ENCODE measurements around the gene CAMTA1.

Gene CAMTA1

DNA sequence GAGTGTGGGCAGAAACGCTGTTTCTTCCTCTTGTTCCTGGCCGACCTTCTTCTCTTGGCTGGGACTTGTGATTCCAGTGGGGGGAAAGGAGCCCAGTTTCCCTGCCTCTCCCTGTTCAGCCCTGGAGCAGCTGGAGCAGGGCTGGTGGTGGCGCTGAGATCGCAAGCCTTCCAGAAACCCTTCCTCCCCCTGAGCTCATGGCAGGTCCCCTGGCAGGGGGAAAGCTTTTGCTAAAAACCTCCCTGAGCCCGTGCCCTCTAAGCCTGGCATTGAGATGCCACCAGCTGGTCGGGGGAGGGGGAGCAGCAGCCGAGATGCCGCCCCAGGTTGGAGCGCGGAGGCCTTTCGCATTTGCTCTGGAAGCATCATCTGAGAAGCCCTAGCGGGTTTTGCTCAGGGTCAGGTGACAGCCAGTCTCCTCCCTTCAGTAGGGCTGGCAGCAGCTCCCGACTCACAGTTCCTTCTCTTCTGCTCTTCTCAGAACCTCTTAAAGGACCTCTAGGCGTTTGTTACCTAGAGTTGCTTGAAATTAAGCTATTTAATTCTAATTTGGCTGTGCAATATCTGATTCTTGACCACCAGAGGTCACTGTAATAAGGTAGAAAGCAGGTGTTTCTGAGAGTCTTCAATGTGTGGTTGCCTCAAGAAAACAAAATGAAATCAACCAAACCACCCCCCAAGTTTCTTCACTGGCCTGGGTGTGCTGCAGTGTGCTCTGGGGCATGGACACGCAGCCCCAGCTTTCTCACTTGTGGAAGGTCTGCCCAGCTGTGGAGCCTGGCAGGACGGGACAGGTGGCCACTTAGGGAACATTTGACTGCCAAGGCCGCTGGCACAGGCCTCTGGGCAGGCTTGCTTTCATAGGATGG, 257.3 kb downstream of the CAMTA1 start:
- no peaks in the 10 kb centered on the region for H3K27me3 ChIP-seq (ENCODE audit: low read depth, low read length)
- H3K36me3 ChIP-seq (ENCODE audit: control insufficient read depth in 1 of 2, insufficient read depth in 2 of 2, low read length in 2 of 2): no peaks in the 10 kb centered on the region
- no peak overlapping the region for H3K27ac ChIP-seq (ENCODE audit: low read length)
- H3K9me3 ChIP-seq (ENCODE audit: control insufficient read depth in 1 of 2, low read length in 2 of 2): peaks cover 0 to 2% of the 10 kb centered on the region in 2 donors
- no peaks in the 10 kb centered on the region for H3K4me1 ChIP-seq (ENCODE audit: control insufficient read depth in 1 of 2, insufficient read depth in 2 of 2, low read length in 2 of 2)
- no peak overlapping the region for H3K4me3 ChIP-seq (ENCODE audit: low read depth in 1 of 2, low read length in 2 of 2)

DNA sequence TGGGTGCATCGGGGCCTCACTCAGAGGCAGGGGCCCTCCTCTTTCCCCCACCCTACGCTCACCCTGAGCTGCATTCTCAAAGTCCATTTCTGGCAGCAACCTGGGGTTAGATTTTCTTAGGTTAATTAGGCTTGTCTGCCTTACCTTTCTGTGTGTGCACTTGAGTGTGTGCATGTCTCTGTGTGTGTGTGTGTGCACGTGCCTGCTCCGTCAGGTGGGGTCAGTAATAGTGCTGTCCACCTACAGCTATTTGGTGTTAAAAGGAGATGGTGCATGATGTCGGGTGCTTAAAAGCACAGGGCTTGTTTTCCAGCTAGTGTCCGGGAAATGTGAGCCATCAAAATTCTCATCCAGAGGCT, 257.9 kb downstream of the CAMTA1 start:
- H3K4me3 ChIP-seq (ENCODE audit: low read depth in 1 of 2, low read length in 2 of 2): no peak overlapping the region
- H3K4me1 ChIP-seq (ENCODE audit: control insufficient read depth in 1 of 2, insufficient read depth in 2 of 2, low read length in 2 of 2): no peaks in the 10 kb centered on the region
- no peaks in the 10 kb centered on the region for H3K27me3 ChIP-seq (ENCODE audit: low read depth, low read length)
- H3K27ac ChIP-seq (ENCODE audit: low read length): no peak overlapping the region
- H3K36me3 ChIP-seq (ENCODE audit: control insufficient read depth in 1 of 2, insufficient read depth in 2 of 2, low read length in 2 of 2): no peaks in the 10 kb centered on the region
- peaks cover 0 to 2% of the 10 kb centered on the region in 2 donors for H3K9me3 ChIP-seq (ENCODE audit: control insufficient read depth in 1 of 2, low read length in 2 of 2)

DNA sequence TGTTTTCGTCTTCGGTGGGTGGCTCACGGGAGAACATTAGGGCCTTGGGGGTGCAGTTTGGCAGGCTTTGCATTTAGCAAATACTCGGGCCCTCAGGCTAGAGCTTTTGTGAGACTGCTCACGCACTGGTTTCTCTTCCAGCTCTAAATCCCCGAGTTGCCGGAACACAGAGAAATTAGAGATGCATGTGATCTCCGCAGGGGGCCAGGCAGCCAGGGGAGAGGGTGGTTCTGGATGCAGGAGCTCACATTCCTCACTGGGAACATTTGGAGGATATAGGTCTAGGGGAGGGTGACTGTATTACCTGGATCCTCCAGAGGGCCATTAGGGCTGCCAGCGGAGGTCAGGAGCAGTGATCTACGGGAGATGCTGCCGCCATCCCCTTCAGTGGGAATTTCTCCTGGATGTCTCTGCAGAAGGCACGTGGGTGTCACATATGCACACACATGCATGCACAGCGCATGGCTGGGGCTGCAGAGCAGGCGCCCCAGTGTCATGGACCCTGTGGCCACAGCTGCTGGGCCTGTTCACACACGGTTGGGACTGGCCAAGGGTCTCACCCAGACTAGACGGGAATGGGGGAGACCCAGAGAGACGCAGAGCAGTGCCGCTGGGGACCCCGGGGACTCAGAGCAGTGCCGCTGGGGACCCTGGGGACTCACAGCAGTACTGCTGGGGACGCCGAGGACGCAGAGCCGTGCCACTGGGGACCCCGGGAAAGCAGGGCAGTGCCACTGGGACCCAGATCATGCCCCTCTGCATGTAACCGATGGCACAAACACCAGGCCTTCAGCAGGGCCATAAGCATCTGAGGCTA, 258.7 kb downstream of the CAMTA1 start:
- no peak overlapping the region for H3K4me3 ChIP-seq (ENCODE audit: low read depth in 1 of 2, low read length in 2 of 2)
- no peak overlapping the region for H3K27ac ChIP-seq (ENCODE audit: low read length)
- no peaks in the 10 kb centered on the region for H3K36me3 ChIP-seq (ENCODE audit: control insufficient read depth in 1 of 2, insufficient read depth in 2 of 2, low read length in 2 of 2)
- H3K9me3 ChIP-seq (ENCODE audit: control insufficient read depth in 1 of 2, low read length in 2 of 2): peaks cover 0 to 2% of the 10 kb centered on the region in 2 donors
- no peaks in the 10 kb centered on the region for H3K27me3 ChIP-seq (ENCODE audit: low read depth, low read length)
- no peaks in the 10 kb centered on the region for H3K4me1 ChIP-seq (ENCODE audit: control insufficient read depth in 1 of 2, insufficient read depth in 2 of 2, low read length in 2 of 2)

DNA sequence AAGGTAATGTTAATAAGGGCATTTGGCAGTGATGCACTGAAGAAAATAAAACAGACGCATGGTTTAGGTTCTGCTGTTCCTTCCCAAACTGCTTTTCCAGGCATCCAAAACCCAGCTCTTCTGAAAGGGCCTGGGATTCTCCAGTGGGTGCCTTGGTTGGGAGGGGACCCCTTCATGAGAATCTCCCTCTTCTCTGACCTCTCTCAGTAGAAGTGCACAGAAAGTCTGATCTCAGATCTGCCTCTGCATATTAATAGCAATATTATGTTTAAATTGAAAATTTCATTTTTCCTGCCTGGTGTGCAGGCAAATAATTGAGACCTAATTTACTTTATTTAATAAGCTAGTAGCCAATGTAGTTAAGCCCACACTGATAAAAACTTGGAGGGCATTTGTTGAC, 260.6 kb downstream of the CAMTA1 start:
- no peak overlapping the region for H3K4me3 ChIP-seq (ENCODE audit: low read depth in 1 of 2, low read length in 2 of 2)
- peaks cover 0 to 2% of the 10 kb centered on the region in 2 donors for H3K9me3 ChIP-seq (ENCODE audit: control insufficient read depth in 1 of 2, low read length in 2 of 2)
- H3K27ac ChIP-seq (ENCODE audit: low read length): no peak overlapping the region
- no peaks in the 10 kb centered on the region for H3K4me1 ChIP-seq (ENCODE audit: control insufficient read depth in 1 of 2, insufficient read depth in 2 of 2, low read length in 2 of 2)
- H3K27me3 ChIP-seq (ENCODE audit: low read depth, low read length): no peaks in the 10 kb centered on the region
- H3K36me3 ChIP-seq (ENCODE audit: control insufficient read depth in 1 of 2, insufficient read depth in 2 of 2, low read length in 2 of 2): no peaks in the 10 kb centered on the region

DNA sequence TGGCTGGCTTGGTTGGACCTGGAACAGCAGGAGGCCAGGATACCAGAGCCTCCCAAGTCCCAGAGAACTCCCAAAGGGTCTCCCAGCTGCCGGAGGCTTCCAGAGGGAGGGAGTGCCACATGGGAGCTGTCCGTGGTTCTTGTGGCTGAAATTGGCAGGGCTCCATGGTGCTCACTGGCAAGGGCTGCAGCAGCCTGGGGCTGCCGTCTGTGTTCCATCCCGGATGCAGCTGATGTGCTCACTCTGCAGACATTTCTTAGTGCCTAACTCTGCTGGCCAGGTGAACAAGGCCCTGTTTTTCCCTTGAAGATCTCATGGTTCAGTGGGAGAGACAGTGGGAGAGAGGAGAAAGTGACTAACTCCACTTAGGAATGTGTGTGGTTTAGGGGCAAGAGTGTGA, 261.1 kb downstream of the CAMTA1 start:
- Histone ChIP-seq H3K4me3 (ENCODE audit: low read depth in 1 of 2, low read length in 2 of 2) (no peak overlapping the region), H3K36me3 (ENCODE audit: control insufficient read depth in 1 of 2, insufficient read depth in 2 of 2, low read length in 2 of 2) (no peaks in the 10 kb centered on the region), H3K9me3 (ENCODE audit: control insufficient read depth in 1 of 2, low read length in 2 of 2) (peaks cover 0 to 2% of the 10 kb centered on the region in 2 donors), H3K4me1 (ENCODE audit: control insufficient read depth in 1 of 2, insufficient read depth in 2 of 2, low read length in 2 of 2) (no peaks in the 10 kb centered on the region), H3K27me3 (ENCODE audit: low read depth, low read length) (no peaks in the 10 kb centered on the region), H3K27ac (ENCODE audit: low read length) (no peak overlapping the region)

DNA sequence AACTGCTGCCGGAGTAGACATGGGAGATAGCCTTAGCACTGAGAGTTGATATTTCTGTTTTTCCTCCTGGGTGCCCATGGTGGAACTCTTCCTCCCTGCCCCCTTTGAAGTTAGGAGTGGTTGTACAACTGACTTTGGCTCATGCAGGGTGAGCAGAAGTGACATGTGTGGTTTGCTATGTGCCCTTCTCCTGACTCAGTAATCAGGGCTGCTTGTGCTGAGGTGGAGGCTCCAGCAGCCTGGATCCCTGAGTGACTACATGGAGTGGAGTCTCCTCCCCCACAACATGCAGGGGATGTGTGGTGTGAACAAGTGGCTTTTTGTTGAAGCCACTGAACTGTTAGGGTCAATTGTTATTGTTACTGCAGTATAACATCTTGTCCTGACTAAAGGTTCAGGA, 261.6 kb downstream of the CAMTA1 start:
- no peaks in the 10 kb centered on the region for H3K27me3 ChIP-seq (ENCODE audit: low read depth, low read length)
- H3K4me3 ChIP-seq (ENCODE audit: low read depth in 1 of 2, low read length in 2 of 2): no peak overlapping the region
- H3K9me3 ChIP-seq (ENCODE audit: control insufficient read depth in 1 of 2, low read length in 2 of 2): peaks cover 0 to 2% of the 10 kb centered on the region in 2 donors
- H3K4me1 ChIP-seq (ENCODE audit: control insufficient read depth in 1 of 2, insufficient read depth in 2 of 2, low read length in 2 of 2): no peaks in the 10 kb centered on the region
- H3K27ac ChIP-seq (ENCODE audit: low read length): no peak overlapping the region
- H3K36me3 ChIP-seq (ENCODE audit: control insufficient read depth in 1 of 2, insufficient read depth in 2 of 2, low read length in 2 of 2): no peaks in the 10 kb centered on the region

DNA sequence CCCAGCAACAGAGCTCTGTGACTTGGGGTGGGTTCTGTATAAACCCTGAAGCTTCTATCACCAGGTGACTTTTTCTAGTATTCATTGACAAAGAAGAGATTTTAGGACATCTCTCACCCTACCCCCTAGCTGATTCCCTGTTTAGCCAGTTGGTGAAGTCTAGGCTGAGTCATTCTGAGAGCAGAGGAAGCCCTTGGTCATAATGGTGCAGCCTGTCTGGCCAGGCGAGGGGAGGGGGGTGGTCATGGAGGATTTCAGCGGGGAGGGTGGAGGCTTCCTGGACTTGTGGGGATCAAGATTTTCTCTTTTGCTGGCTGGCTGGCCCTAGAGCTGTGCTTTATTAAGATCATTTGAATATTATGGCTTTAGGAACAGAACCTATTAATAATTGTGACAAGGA, 262.6 kb downstream of the CAMTA1 start:
- Histone ChIP-seq H3K36me3 (ENCODE audit: control insufficient read depth in 1 of 2, insufficient read depth in 2 of 2, low read length in 2 of 2) (no peaks in the 10 kb centered on the region), H3K27me3 (ENCODE audit: low read depth, low read length) (no peaks in the 10 kb centered on the region), H3K27ac (ENCODE audit: low read length) (no peak overlapping the region), H3K4me1 (ENCODE audit: control insufficient read depth in 1 of 2, insufficient read depth in 2 of 2, low read length in 2 of 2) (no peaks in the 10 kb centered on the region), H3K9me3 (ENCODE audit: control insufficient read depth in 1 of 2, low read length in 2 of 2) (peaks cover 0 to 2% of the 10 kb centered on the region in 2 donors), H3K4me3 (ENCODE audit: low read depth in 1 of 2, low read length in 2 of 2) (no peak overlapping the region)

DNA sequence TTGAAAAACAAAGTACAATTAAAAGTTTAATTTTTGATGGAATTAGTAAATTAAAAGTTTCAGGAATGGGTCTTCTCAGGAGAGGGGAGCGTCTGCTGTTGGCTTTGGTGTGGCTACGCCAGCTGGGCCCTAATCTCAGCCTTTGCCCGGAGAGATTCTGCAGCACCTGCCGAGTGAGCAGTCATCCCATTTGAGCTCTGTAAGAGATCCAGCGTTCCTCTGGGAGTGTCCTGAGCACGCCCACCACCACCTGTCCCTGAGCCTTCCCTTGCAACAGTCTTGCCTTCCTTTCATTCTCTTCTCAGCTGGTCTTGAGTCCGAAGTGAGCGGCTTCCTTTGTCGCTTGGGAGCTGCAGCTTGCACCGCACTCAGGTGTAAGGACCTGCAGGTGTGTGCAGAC, 263.1 kb downstream of the CAMTA1 start:
- Histone ChIP-seq H3K4me3 (ENCODE audit: low read depth in 1 of 2, low read length in 2 of 2) (no peak overlapping the region), H3K9me3 (ENCODE audit: control insufficient read depth in 1 of 2, low read length in 2 of 2) (peaks cover 0 to 2% of the 10 kb centered on the region in 2 donors), H3K4me1 (ENCODE audit: control insufficient read depth in 1 of 2, insufficient read depth in 2 of 2, low read length in 2 of 2) (no peaks in the 10 kb centered on the region), H3K27ac (ENCODE audit: low read length) (no peak overlapping the region), H3K36me3 (ENCODE audit: control insufficient read depth in 1 of 2, insufficient read depth in 2 of 2, low read length in 2 of 2) (no peaks in the 10 kb centered on the region), H3K27me3 (ENCODE audit: low read depth, low read length) (no peaks in the 10 kb centered on the region)

DNA sequence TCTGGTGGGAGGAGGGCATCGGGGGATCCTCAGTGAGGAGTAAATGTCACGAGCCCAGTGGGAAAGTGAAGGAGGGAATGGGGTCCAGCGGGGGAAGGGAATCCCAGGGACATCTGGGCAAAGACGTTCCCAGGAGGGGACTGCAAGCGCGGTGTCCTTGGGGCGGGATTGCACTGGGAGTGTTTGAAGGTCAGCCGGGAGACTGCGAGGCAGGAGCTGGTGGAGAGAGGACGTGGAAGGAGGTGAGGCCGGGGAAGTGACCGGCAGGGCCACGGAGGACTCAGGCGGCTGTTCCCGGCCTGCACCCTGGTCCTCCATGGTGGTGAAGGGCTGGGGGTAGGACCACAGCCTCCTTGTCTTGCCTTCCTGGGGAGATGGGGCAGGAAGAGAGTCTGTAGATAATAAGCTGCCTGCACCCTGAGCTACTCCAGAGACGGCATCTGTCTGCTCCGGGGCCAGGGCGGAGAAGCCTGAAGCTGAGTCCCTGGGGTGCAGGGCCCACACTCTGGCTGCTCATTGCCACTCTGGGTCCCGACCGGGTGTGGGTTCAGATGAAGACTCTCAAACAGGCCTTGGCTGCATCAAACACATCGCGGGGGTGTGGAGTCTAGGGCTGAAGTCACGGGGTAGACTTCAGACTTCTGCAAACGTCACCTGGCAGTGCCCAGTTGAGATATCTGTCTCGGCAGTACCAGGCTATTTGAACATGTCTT, 264.8 kb downstream of the CAMTA1 start:
- no peak overlapping the region for H3K4me3 ChIP-seq (ENCODE audit: low read depth in 1 of 2, low read length in 2 of 2)
- peaks cover 0 to 2% of the 10 kb centered on the region in 2 donors for H3K9me3 ChIP-seq (ENCODE audit: control insufficient read depth in 1 of 2, low read length in 2 of 2)
- no peaks in the 10 kb centered on the region for H3K36me3 ChIP-seq (ENCODE audit: control insufficient read depth in 1 of 2, insufficient read depth in 2 of 2, low read length in 2 of 2)
- no peaks in the 10 kb centered on the region for H3K4me1 ChIP-seq (ENCODE audit: control insufficient read depth in 1 of 2, insufficient read depth in 2 of 2, low read length in 2 of 2)
- H3K27ac ChIP-seq (ENCODE audit: low read length): no peak overlapping the region
- H3K27me3 ChIP-seq (ENCODE audit: low read depth, low read length): no peaks in the 10 kb centered on the region

DNA sequence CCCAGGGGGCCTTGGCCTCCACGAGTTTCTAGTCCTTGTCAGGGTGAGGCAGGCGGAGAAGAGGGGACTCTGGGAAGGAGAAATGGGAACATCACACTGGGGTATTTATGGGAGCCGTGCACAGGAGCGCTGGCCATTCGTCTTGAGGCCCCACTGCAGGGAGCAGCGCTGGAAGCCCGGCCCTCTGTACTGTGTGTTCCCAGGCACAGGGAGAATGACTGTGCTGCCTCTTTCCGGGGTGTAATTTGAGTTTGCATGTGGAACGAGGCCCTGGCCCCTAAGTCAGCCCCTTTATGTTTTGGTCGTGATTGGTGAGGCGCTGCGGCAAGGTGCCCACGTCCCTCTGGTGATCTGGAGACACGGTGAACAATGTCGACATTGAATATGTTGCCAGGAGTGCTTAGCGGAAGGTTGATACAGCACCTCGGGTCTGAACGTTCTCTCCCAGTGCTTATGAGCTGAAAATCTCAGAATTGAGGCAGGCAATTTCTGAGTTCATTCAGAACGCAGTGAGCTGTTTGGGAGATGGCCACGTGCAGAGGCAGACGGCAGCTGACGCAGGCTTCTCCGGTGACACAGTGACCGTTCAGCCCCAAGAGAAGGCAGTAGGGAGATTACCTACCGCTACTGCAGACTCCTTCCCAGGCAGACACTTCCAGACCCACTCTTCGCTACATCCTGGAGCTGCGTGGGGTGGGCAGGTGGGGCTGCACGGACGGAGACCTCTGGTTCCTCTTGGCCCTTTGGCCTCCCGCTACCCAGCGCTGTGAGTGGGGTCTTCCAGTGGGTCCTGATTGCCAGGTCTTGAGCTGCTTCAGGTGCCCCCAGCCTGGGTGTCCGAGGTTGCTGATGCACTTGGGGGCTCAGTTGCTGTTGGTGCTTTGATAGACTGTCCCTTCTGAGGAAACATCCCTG, 265.8 kb downstream of the CAMTA1 start:
- Histone ChIP-seq H3K36me3 (ENCODE audit: control insufficient read depth in 1 of 2, insufficient read depth in 2 of 2, low read length in 2 of 2) (no peaks in the 10 kb centered on the region), H3K27me3 (ENCODE audit: low read depth, low read length) (no peaks in the 10 kb centered on the region), H3K4me1 (ENCODE audit: control insufficient read depth in 1 of 2, insufficient read depth in 2 of 2, low read length in 2 of 2) (no peaks in the 10 kb centered on the region), H3K4me3 (ENCODE audit: low read depth in 1 of 2, low read length in 2 of 2) (no peak overlapping the region), H3K27ac (ENCODE audit: low read length) (no peak overlapping the region), H3K9me3 (ENCODE audit: control insufficient read depth in 1 of 2, low read length in 2 of 2) (peaks cover 0 to 2% of the 10 kb centered on the region in 2 donors)

Measured in muscle layer of duodenum (tissue), 2 donors.